Measurements from ENCODE around the gene LSP1.

- TF ChIP-seq CTCF (IDR thresholded peaks at IDR 0.05; ENCODE audit: low read depth, low read length, missing input control) = no peak
- no peak for TF ChIP-seq GABPA (IDR thresholded peaks at IDR 0.05 in 1 of 2, conservative IDR thresholded peaks at IDR 0.05 in 1 of 2)
- TF ChIP-seq RAD21 (IDR thresholded peaks at IDR 0.05) = no peak
- no peak for TF ChIP-seq EGR1 (IDR thresholded peaks at IDR 0.05; ENCODE audit: low read depth in 2 of 2)
- no peak for TF ChIP-seq JUND (IDR thresholded peaks at IDR 0.05)
- no peak for TF ChIP-seq TAF1 (conservative IDR thresholded peaks at IDR 0.05)
These were observed 670 bp downstream of the LSP1 start for GRCh38 chr11:1853376-1854131.

All from liver (tissue), 3 donors.